Neural cell (in vitro differentiated cells): ENCODE measurements around the gene VAMP5. TPM values are rescaled to one million over a fixed set of nuclear protein-coding genes. Genes with fewer than 3 reads are reported as not detected.

ENCODE experiments used
- H2AFZ ChIP-seq: fragments of 200-600, 300-800 bp; sonication (generic), shearing (Covaris generic); 2 replicates; pipeline ENCODE4 v1.6.0; 2014; ENCODE audit warnings: low read depth, mild to moderate bottlenecking, antibody characterized with exemption, low read length, moderate library complexity
- H3F3A ChIP-seq: fragments of 200-600 bp; shearing (Covaris generic); 2 replicates; pipeline ENCODE4 v1.6.1; 2016; ENCODE audit warnings: mild to moderate bottlenecking, moderate library complexity, mixed read lengths, antibody characterized with exemption, low read length; ENCODE audit not compliant: insufficient read depth, poor library complexity, severe bottlenecking
- H3K27ac ChIP-seq: fragments of 200-600, 300-800 bp; sonication (generic), shearing (Covaris generic); 2 replicates; pipeline ENCODE4 v1.5.1; 2014; ENCODE audit warnings: mild to moderate bottlenecking, low read length, moderate library complexity
- H3K27me3 ChIP-seq: fragments of 300-800, 200-600 bp; sonication (generic), shearing (Covaris generic); 2 replicates; pipeline ENCODE4 v1.6.0; 2014; ENCODE audit warnings: mild to moderate bottlenecking, low read depth, low read length, moderate library complexity; ENCODE audit not compliant: insufficient read depth
- H3K36me3 ChIP-seq: fragments of 300-800, 200-600 bp; sonication (generic), shearing (Covaris generic); 2 replicates; pipeline ENCODE4 v1.5.1; 2014; ENCODE audit warnings: mild to moderate bottlenecking, antibody characterized with exemption, low read length, moderate library complexity; ENCODE audit not compliant: insufficient read depth
- H3K4me2 ChIP-seq: fragments of 300-800, 200-600 bp; sonication (generic), shearing (Covaris generic); 2 replicates; pipeline ENCODE4 v1.6.0; 2014; ENCODE audit warnings: mild to moderate bottlenecking, low read length
- H3K4me3 ChIP-seq: fragments of 300-800, 200-600 bp; sonication (generic), shearing (Covaris generic); 2 replicates; pipeline ENCODE4 v1.5.1; 2014; ENCODE audit warnings: mild to moderate bottlenecking, low read length, moderate library complexity
- H3K79me2 ChIP-seq: fragments of 200-600 bp; shearing (Covaris generic); replicated peaks from 2 replicates; pipeline ENCODE4 v1.6.0; 2014; ENCODE audit warnings: mild to moderate bottlenecking, low read length, moderate library complexity; ENCODE audit not compliant: insufficient read depth
- H3K9ac ChIP-seq: fragments of 300-800, 200-600 bp; sonication (generic), shearing (Covaris generic); 2 replicates; pipeline ENCODE4 v1.6.1; 2016; ENCODE audit warnings: mild to moderate bottlenecking, low read length, mixed read lengths
- H3K9me2 ChIP-seq: fragments of 200-600 bp; shearing (Covaris generic); 2 replicates; pipeline ENCODE4 v1.6.1; 2016; ENCODE audit warnings: mild to moderate bottlenecking, low read length, mixed read lengths; ENCODE audit not compliant: insufficient read depth
- H3K9me3 ChIP-seq: fragments of 200-600, 300-800 bp; sonication (generic), shearing (Covaris generic); 2 replicates; pipeline ENCODE4 v1.6.1; 2016; ENCODE audit warnings: mild to moderate bottlenecking, mixed run types, low read length, moderate library complexity, mixed read lengths
- H4K20me1 ChIP-seq: fragments of 200-600 bp; shearing (Covaris generic); 2 replicates; pipeline ENCODE4 v1.6.1; 2016; ENCODE audit warnings: mild to moderate bottlenecking, mixed run types; ENCODE audit not compliant: insufficient read depth
- EP300 ChIP-seq: fragments of 450-650 bp; conservative IDR thresholded peaks from 2 replicates; pipeline ENCODE4 v1.6.1; 2014; ENCODE audit warnings: antibody characterized with exemption, mild to moderate bottlenecking, moderate library complexity; ENCODE audit not compliant: poor library complexity, severe bottlenecking
- EZH2 ChIP-seq: fragments of 200-600, 300-800 bp; shearing (Covaris generic), sonication (generic); IDR thresholded peaks from 2 replicates; pipeline ENCODE4 v1.6.1; 2014; ENCODE audit warnings: antibody characterized with exemption, low read length, borderline replicate concordance, mild to moderate bottlenecking; ENCODE audit not compliant: insufficient read depth, poor library complexity, severe bottlenecking
- MXI1 ChIP-seq: fragments of 450-650 bp; conservative IDR thresholded peaks from 2 replicates; pipeline ENCODE4 v1.6.1; 2014; ENCODE audit warnings: antibody characterized with exemption, mild to moderate bottlenecking; ENCODE audit not compliant: poor library complexity, severe bottlenecking
- POLR2AphosphoS5 ChIP-seq: IDR thresholded peaks from 2 replicates; pipeline ENCODE4 v1.6.1; 2012
- RAD21 ChIP-seq: fragments of 450-650 bp; conservative IDR thresholded peaks from 2 replicates; pipeline ENCODE4 v1.6.1; 2014; ENCODE audit warnings: antibody characterized with exemption, mild to moderate bottlenecking, moderate library complexity
- SMC3 ChIP-seq: fragments of 450-650 bp; conservative IDR thresholded peaks from 2 replicates; pipeline ENCODE4 v1.6.1; 2014; ENCODE audit warnings: antibody characterized with exemption, mild to moderate bottlenecking, moderate library complexity; ENCODE audit not compliant: poor library complexity
- TAF1 ChIP-seq: IDR thresholded peaks from 2 replicates; pipeline ENCODE4 v1.6.1; 2012; ENCODE audit warnings: low read depth
- polyA plus RNA-seq: library from polyadenylated mRNA; depleted of rRNA; stranded (reverse); fragments of >200 nt; gene quantifications from 2 replicates; pipeline ENCODE4 v1.2.3, GENCODE V29; 2014
- TF ChIP-seq, protein P1 (sequence below): IDR thresholded peaks from 2 replicates; pipeline ENCODE4 v1.6.1; 2012; ENCODE audit warnings: borderline replicate concordance
- TF ChIP-seq, protein P2 (sequence below): fragments of 450-650 bp; IDR thresholded peaks from 2 replicates; pipeline ENCODE4 v1.5.1; 2014; ENCODE audit warnings: antibody characterized with exemption, mild to moderate bottlenecking, moderate library complexity; ENCODE audit not compliant: poor library complexity, severe bottlenecking

The VAMP5 gene
- polyA plus RNA-seq, 1 donor from 2014 or later = not detected

DNA sequence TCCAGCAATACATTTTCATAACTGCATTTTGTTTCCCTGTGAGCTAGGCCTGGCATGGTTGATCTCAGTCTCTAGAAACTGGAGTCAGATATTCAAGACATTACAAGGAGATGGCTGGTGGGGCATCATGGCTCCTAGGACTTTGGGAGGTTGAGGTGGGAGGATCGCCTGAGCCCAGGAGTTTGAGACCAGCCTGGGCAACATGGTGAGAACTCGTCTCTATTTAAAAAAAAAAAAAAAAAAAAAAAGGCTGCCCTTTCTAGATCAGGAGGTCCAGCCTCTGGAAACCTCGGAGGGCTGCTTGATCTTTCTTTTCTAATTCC, 7.2 kb upstream of the VAMP5 start:
- peaks cover 6% of the 10 kb centered on the region for H3K27me3 ChIP-seq
- no peak overlapping the region for H3K4me2 ChIP-seq
- H4K20me1 ChIP-seq = no peaks in the 10 kb centered on the region
- H3K79me2 ChIP-seq = no peaks in the 10 kb centered on the region
- H3K27ac ChIP-seq = no peak overlapping the region
- no peak overlapping the region for H3K4me3 ChIP-seq
- H2AFZ ChIP-seq = no peak overlapping the region
- no peaks in the 10 kb centered on the region for H3F3A ChIP-seq
- H3K9me2 ChIP-seq = no peaks in the 10 kb centered on the region
- H3K9me3 ChIP-seq = no peaks in the 10 kb centered on the region
- no peak overlapping the region for H3K9ac ChIP-seq
- no peak for TF ChIP-seq TAF1
- TF ChIP-seq, protein P1, sequence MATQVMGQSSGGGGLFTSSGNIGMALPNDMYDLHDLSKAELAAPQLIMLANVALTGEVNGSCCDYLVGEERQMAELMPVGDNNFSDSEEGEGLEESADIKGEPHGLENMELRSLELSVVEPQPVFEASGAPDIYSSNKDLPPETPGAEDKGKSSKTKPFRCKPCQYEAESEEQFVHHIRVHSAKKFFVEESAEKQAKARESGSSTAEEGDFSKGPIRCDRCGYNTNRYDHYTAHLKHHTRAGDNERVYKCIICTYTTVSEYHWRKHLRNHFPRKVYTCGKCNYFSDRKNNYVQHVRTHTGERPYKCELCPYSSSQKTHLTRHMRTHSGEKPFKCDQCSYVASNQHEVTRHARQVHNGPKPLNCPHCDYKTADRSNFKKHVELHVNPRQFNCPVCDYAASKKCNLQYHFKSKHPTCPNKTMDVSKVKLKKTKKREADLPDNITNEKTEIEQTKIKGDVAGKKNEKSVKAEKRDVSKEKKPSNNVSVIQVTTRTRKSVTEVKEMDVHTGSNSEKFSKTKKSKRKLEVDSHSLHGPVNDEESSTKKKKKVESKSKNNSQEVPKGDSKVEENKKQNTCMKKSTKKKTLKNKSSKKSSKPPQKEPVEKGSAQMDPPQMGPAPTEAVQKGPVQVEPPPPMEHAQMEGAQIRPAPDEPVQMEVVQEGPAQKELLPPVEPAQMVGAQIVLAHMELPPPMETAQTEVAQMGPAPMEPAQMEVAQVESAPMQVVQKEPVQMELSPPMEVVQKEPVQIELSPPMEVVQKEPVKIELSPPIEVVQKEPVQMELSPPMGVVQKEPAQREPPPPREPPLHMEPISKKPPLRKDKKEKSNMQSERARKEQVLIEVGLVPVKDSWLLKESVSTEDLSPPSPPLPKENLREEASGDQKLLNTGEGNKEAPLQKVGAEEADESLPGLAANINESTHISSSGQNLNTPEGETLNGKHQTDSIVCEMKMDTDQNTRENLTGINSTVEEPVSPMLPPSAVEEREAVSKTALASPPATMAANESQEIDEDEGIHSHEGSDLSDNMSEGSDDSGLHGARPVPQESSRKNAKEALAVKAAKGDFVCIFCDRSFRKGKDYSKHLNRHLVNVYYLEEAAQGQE = no peak
- no peak for TF ChIP-seq EZH2
- TF ChIP-seq POLR2AphosphoS5 = no peak
- TF ChIP-seq MXI1 = no peak
- no peak for TF ChIP-seq RAD21
- no peak for TF ChIP-seq EP300
- no peak for TF ChIP-seq SMC3
- TF ChIP-seq, protein P2, sequence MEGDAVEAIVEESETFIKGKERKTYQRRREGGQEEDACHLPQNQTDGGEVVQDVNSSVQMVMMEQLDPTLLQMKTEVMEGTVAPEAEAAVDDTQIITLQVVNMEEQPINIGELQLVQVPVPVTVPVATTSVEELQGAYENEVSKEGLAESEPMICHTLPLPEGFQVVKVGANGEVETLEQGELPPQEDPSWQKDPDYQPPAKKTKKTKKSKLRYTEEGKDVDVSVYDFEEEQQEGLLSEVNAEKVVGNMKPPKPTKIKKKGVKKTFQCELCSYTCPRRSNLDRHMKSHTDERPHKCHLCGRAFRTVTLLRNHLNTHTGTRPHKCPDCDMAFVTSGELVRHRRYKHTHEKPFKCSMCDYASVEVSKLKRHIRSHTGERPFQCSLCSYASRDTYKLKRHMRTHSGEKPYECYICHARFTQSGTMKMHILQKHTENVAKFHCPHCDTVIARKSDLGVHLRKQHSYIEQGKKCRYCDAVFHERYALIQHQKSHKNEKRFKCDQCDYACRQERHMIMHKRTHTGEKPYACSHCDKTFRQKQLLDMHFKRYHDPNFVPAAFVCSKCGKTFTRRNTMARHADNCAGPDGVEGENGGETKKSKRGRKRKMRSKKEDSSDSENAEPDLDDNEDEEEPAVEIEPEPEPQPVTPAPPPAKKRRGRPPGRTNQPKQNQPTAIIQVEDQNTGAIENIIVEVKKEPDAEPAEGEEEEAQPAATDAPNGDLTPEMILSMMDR = no peak
- H3K36me3 ChIP-seq = no peaks in the 10 kb centered on the region

DNA sequence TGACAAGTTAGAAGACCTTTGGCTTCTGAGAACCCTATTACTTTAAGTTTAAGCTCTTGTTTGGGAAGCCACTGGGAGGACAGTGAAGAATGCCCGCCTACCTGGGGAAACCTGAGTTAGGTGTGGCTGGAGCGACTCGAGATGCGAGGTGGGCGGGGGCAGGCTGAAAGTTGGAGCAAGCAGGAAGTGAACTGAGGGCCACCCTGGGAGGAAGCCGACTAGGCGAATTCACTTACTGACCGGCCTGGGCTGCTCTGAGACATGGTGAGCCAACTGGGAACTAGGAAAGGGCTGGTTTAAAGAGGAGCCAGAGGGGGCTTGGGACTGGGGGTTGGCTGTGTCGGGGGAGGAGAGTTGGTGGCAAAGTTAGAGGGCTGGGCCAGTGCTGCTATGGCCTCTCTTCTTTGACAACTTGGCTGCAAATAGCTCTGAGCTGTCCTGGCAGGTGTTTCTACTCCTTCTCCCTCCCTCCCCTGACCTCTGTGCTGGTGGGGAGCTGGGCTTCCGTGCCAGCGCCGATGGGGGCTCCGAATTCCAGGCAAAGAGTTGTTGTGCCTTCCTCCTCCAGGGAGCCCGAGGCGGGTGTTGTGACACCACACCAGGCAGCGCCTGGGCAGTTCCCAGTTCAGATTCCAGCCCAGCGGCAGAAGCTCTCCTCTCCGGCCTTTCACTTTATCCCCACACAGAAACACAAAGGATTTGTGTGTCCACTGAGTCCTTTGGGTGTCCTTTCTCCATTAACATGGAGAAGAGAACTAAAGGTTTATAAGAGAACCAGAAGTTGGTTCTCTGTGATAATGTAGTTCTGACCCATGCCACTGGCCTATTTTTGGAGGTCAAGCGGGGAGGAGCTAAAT, 6.6 kb upstream of the VAMP5 start, which contains the start of gene VAMP8:
TSS of gene VAMP8 (plus strand) at position 201 of the 857 bp plus-strand sequence. CDS start at position 262, 61 bp downstream.
- Histone ChIP-seq H3K4me3 (no peak within 1 kb of the TSS), H3K4me2 (no peak within 1 kb of the TSS), H3K9me2 (no peaks in the 10 kb centered on the region), H3K9me3 (no peaks in the 10 kb centered on the region), H3K27me3 (peaks cover 10% of the 10 kb centered on the region), H3K79me2 (no peaks in the 10 kb centered on the region), H3K27ac (no peak within 1 kb of the TSS), H4K20me1 (no peaks in the 10 kb centered on the region), H3K9ac (no peak within 1 kb of the TSS), H2AFZ (no peak within 1 kb of the TSS), H3F3A (no peaks in the 10 kb centered on the region), H3K36me3 (no peaks in the 10 kb centered on the region)
- TF ChIP-seq RAD21 = no peak
- no peak for TF ChIP-seq EP300
- TF ChIP-seq TAF1 = no peak
- no peak for TF ChIP-seq POLR2AphosphoS5
- TF ChIP-seq EZH2 = no peak
- no peak for TF ChIP-seq MXI1
- TF ChIP-seq, protein P2 = no peak
- TF ChIP-seq, protein P1 = no peak
- no peak for TF ChIP-seq SMC3
